Fibroblast of pulmonary artery (primary cell): Measurements from ENCODE around the gene SMIM35.

Experiments used
- DNase-seq: peaks from one replicate; pipeline ENCODE4 v3.0.0-alpha.2; 2010; ENCODE audit warnings: low read depth
- H3K4me3 ChIP-seq: replicated peaks from 2 replicates; pipeline ENCODE4 v1.5.1; 2011; ENCODE audit warnings: low read depth, mild to moderate bottlenecking, control low read depth, low read length, moderate library complexity
- TF ChIP-seq, protein P1 (sequence below): IDR thresholded peaks from 2 replicates; pipeline ENCODE4 v1.5.1; 2011; ENCODE audit warnings: mild to moderate bottlenecking, control low read depth, low read length, inconsistent platforms; ENCODE audit errors: missing control alignments

SMIM35 gene

DNA sequence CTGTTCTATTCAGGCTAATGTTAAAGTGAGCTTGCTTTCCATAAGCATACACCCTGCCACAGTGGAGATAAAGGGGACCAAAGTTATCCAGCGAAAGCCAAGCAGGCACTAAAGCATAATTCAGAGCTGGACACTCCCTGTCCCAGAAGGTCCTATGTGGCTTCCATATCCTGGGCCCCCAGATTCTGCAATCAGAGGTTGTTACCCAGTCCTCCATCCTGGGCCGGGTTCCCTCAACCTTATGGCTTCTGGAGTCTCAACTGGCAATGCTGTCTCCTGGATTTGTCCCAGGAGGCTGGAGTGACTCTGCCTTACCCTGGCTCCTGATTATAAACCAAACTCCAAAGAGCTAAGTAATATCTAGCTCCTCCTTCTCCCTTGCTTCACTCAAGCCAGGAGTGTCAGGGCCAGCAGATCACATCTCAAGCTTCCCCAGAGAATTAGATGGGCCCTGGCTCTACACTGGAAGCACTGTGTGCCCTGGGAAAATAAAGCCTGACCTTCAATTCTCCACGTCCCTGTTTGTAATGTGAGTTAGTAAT is 14.0 kb upstream of the SMIM35 start:
- H3K4me3 ChIP-seq = no peak overlapping the region
- no peak for DNase-seq
- TF ChIP-seq, protein P1, sequence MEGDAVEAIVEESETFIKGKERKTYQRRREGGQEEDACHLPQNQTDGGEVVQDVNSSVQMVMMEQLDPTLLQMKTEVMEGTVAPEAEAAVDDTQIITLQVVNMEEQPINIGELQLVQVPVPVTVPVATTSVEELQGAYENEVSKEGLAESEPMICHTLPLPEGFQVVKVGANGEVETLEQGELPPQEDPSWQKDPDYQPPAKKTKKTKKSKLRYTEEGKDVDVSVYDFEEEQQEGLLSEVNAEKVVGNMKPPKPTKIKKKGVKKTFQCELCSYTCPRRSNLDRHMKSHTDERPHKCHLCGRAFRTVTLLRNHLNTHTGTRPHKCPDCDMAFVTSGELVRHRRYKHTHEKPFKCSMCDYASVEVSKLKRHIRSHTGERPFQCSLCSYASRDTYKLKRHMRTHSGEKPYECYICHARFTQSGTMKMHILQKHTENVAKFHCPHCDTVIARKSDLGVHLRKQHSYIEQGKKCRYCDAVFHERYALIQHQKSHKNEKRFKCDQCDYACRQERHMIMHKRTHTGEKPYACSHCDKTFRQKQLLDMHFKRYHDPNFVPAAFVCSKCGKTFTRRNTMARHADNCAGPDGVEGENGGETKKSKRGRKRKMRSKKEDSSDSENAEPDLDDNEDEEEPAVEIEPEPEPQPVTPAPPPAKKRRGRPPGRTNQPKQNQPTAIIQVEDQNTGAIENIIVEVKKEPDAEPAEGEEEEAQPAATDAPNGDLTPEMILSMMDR = no peak

DNA sequence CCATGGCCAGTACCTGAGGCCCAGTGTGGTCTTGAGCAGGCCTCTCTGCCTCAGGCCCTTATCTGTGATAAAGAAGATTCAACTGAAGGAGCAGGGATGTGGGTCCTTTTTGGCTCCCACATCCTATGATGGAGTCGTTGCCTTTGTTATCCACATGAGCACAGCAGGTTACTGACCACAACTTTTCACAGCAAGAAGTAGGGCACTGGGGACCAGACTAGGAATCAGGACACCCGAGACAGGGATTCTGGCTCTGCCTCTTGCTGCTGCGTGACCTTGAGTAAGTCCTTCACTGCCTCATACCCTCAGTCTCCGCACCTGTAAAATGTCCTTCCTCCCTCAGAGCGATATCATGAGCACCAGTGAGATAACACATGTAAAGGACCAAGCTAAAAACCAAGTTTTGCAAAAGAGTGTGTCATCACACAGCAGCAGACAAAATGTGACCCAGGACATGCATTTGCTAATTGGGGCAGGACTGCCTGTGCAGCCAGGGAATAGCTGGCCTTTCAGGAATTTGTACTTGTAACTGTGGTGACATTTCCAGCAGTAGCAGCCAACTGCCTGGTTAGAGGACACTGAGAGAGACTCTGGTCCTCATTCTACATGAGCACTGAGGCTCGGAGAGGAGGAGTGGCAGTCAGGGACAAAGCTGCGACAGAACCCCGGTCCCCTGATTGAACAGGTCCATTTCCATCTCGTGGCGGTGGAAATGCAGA is 13.2 kb upstream of the SMIM35 start:
- H3K4me3 ChIP-seq = no peak overlapping the region
- no peak for DNase-seq
- TF ChIP-seq, protein P1 = no peak

DNA sequence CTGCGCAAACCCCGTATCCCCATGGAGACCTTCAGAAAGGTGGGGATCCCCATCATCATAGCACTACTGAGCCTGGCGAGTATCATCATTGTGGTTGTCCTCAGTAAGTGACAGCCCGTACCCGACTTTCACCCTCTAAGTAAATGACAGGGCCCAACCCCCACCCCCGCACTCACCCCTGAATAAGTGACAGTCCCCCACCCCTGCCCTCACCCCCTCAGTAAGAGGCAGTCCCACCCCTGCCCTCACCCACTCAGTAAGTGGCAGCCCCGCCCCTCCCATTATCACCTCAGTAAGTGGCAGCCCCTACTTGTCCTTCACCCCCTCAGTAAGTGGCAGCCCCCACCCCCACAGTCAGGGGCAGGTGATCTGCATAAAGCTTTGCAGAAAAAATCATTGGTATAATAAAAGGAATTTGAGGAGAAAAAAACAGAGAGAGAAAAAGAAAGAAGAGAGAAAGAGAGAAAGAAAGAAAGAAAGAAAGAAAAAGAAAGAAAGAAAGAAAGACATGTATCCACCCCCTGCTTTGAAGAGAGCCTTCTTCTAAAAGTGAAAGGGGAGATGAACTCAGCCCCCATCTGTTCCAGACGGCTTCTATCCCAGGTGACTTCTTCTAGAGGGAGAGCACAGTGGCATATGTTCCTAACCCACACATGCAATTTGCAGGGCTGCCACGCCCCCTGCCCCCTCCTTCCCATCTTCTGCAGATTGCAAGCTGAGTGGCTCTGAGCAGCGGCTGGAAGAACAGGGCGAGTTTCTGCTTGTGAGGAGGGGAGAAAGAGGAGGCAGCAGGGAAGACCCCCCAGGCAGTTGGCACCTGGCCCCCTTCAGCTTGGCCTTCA is 12.5 kb upstream of the SMIM35 start:
- no peak for DNase-seq
- TF ChIP-seq, protein P1 = no peak
- no peak overlapping the region for H3K4me3 ChIP-seq

DNA sequence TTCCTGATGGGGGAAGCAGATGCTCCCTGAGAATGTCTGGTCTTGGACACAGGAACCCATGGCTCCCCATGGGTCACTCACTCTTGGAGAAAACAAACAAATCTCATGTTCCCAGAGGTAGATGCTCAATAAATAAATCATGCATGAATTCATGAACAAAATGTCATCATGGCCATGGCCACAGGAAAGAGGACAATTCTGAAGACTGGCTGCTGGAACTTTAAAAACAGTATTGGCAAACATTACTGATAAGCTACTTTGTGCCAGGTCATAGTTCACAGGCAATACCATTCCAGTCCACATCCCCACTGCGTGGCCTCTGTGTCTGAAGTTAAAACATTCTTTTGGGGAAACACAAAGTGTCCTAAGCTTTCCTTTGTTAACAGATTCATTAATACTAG is 9.2 kb upstream of the SMIM35 start:
- TF ChIP-seq, protein P1 = no peak
- no peak for DNase-seq
- H3K4me3 ChIP-seq = no peak overlapping the region

DNA sequence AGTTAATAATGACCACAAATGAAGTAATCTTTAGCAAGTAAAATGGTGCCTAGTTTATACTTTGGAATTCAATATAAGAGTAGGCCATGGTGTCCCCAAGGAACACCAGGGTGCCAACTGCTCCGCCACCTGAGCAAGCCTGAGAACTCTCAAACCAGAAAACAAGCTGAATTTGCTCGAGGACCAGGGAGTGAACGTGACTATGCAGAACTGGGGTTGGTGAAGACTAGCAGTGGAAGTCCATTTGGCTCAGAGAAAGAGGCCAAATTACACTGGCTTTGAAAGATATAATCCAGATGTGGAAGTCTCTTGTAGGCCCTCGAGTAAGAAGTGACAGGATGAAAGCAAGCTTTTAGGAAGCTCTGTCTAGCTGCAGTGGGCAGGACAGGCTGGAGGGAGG is 8.7 kb upstream of the SMIM35 start:
- TF ChIP-seq, protein P1 = no peak
- H3K4me3 ChIP-seq = no peak overlapping the region
- DNase-seq = no peak

DNA sequence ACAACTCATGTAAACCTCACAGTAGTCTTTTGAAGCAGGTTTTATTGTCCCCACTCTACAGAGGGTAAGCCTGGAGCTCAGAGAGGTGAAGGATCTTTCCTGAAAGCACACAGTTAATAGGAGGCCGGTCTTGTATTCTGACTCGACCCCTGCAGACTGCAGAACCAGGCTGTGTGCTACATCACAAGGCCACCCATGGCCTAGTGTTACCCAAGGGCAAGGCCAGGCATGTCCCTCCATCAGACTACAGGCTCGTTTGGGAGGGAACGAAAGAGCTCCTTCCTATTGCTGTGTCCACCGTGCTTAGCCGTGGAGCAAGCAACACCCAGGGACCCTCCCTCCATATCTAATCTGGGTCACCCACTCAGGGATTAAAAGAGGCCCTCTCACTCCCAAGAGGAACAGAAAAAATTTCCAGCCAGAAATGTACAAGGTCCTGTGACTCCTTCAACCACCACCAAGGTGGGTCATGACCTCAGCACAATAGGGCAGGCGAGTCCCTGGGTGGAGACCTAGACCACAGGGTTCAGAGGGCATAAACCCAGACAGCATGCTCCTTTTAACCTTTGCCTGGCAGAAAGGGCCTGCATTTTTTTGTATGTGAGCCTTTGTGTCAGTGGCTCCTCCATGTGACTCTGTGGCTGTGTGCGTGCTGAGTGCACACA is 6.3 kb upstream of the SMIM35 start:
- DNase-seq = no peak
- TF ChIP-seq, protein P1 = no peak
- no peak overlapping the region for H3K4me3 ChIP-seq
